CD14-positive monocyte (primary cell): ENCODE measurements around the gene CERKL. TPM values are rescaled to one million over a fixed set of nuclear protein-coding genes. Genes with fewer than 3 reads are reported as not detected.

Source experiments
- DNase-seq, 3 donors: peaks; one replicate each; pipeline ENCODE4 v3.0.0-alpha.2; 2011 to 2022
- H2AFZ ChIP-seq: 2 replicates; pipeline ENCODE4 v1.6.0; 2012; ENCODE audit warnings: mild to moderate bottlenecking, low read depth, low read length, inconsistent platforms; ENCODE audit not compliant: insufficient read depth, poor library complexity, severe bottlenecking
- H3K27ac ChIP-seq, 2 donors: 1 replicate in 1 of 2; 2 replicates in 1 of 2; pipeline ENCODE4 v1.5.1; 2012 to 2013; ENCODE audit warnings: low read length in 2 of 2, control low read depth in 1 of 2, inconsistent platforms in 1 of 2, low read depth in 1 of 2, mild to moderate bottlenecking in 1 of 2
- H3K27me3 ChIP-seq, 2 donors: one replicate each; pipeline versions ENCODE4 v1.6.0 to v1.6.1; 2011 to 2013; ENCODE audit warnings: low read length in 2 of 2; ENCODE audit not compliant: control insufficient read depth in 2 of 2, insufficient read depth in 2 of 2
- H3K36me3 ChIP-seq, 2 donors: replicated peaks in 1 of 2; 1 replicate in 1 of 2; 2 replicates in 1 of 2; pipeline versions ENCODE4 v1.5.1 to v1.6.1; 2012 to 2013; ENCODE audit warnings: low read length in 2 of 2, control low read depth in 1 of 2, inconsistent platforms in 1 of 2, mild to moderate bottlenecking in 1 of 2; ENCODE audit not compliant: insufficient read depth in 2 of 2, control insufficient read depth in 1 of 2
- H3K4me1 ChIP-seq, 2 donors: 1 replicate in 1 of 2; 2 replicates in 1 of 2; pipeline versions ENCODE4 v1.5.1 to v1.6.1; 2012 to 2013; ENCODE audit warnings: low read length in 2 of 2, control low read depth in 1 of 2, inconsistent platforms in 1 of 2, mild to moderate bottlenecking in 1 of 2, moderate library complexity in 1 of 2; ENCODE audit not compliant: insufficient read depth in 2 of 2, control insufficient read depth in 1 of 2
- H3K4me2 ChIP-seq: replicated peaks from 2 replicates; pipeline ENCODE3; 2012; ENCODE audit warnings: low read length, moderate library complexity, mild to moderate bottlenecking; ENCODE audit not compliant: poor library complexity, severe bottlenecking; ENCODE audit errors: extremely low read depth
- H3K4me3 ChIP-seq, 3 experiments: fragments of 200-600 bp in 1 of 3; sonication (generic) in 1 of 3; replicated peaks in 1 of 3; 1 replicate in 2 of 3; 2 replicates in 1 of 3; pipeline ENCODE4 v1.5.1; 2011 to 2013; ENCODE audit warnings: low read length in 3 of 3, mild to moderate bottlenecking in 3 of 3, control low read depth in 2 of 3, low read depth in 2 of 3, inconsistent platforms in 1 of 3, moderate library complexity in 1 of 3
- H3K79me2 ChIP-seq: 2 replicates; pipeline ENCODE4 v1.6.0; 2012; ENCODE audit warnings: mild to moderate bottlenecking, control low read depth, inconsistent platforms, low read length, moderate library complexity; ENCODE audit not compliant: insufficient read depth
- H3K9ac ChIP-seq: 2 replicates; pipeline ENCODE4 v1.6.0; 2017; ENCODE audit warnings: low read length, mild to moderate bottlenecking; ENCODE audit not compliant: insufficient read depth, poor library complexity, severe bottlenecking
- H3K9me3 ChIP-seq, 2 donors: replicated peaks in 1 of 2; 1 replicate in 1 of 2; 2 replicates in 1 of 2; pipeline versions ENCODE4 v1.5.1 to v1.6.1; 2012 to 2013; ENCODE audit warnings: low read length in 2 of 2, control low read depth in 1 of 2; ENCODE audit not compliant: control insufficient read depth in 1 of 2, insufficient read depth in 1 of 2
- H4K20me1 ChIP-seq: 2 replicates; pipeline ENCODE4 v1.6.0; 2012; ENCODE audit warnings: mild to moderate bottlenecking, low read length, control low read depth, moderate library complexity; ENCODE audit not compliant: insufficient read depth
- H3K27ac Mint-ChIP-seq, 7 donors: one replicate each; pipeline ENCODE4 v1.8.0; 2020; ENCODE audit warnings: mild to moderate bottlenecking in 7 of 7, mixed read lengths in 7 of 7, moderate library complexity in 6 of 7, inconsistent platforms in 2 of 7
- H3K27me3 Mint-ChIP-seq, 3 donors: one replicate each; pipeline ENCODE4 v1.8.0; 2021 to 2022; ENCODE audit warnings: low read depth in 3 of 3, mild to moderate bottlenecking in 3 of 3, mixed read lengths in 3 of 3, moderate library complexity in 3 of 3, inconsistent platforms in 1 of 3
- H3K36me3 Mint-ChIP-seq, 2 donors: one replicate each; pipeline ENCODE4 v1.8.0; 2020; ENCODE audit warnings: mixed read lengths in 2 of 2, inconsistent platforms in 1 of 2, mild to moderate bottlenecking in 1 of 2
- H3K4me1 Mint-ChIP-seq: one replicate; pipeline ENCODE4 v1.8.0; 2020; ENCODE audit warnings: mild to moderate bottlenecking, mixed read lengths
- H3K4me3 Mint-ChIP-seq, 2 donors: one replicate each; pipeline ENCODE4 v1.8.0; 2020; ENCODE audit warnings: mild to moderate bottlenecking in 2 of 2, mixed read lengths in 2 of 2, moderate library complexity in 1 of 2
- H3K9me3 Mint-ChIP-seq, 7 donors: one replicate each; pipeline ENCODE4 v1.8.0; 2020 to 2022; ENCODE audit warnings: mixed read lengths in 7 of 7, mild to moderate bottlenecking in 6 of 7, moderate library complexity in 6 of 7, inconsistent platforms in 2 of 7
- CTCF ChIP-seq: fragments of 200-600 bp; IDR thresholded peaks from one replicate; pipeline ENCODE4 v1.8.0; 2022; ENCODE audit warnings: antibody characterized with exemption, mild to moderate bottlenecking
- WGBS: methylation state at CpG from one replicate; pipeline ENCODE4 v1.1.5; 2013; ENCODE audit warnings: missing lambda C conversion rate; ENCODE audit not compliant: insufficient coverage; 5-methylcytosine and 5-hydroxymethylcytosine counted together
- intact Hi-C, 2 donors: fragments of 100-400 bp; cut with micrococcal nuclease; formaldehyde crosslinking; loops; one replicate each; pipeline versions ENCODE4 v1.15.0 to v1.15.1; 2023
- polyA plus RNA-seq, 3 donors: library from polyadenylated mRNA; depleted of rRNA in 1 of 3; unstranded in 2 of 3; stranded (reverse) in 1 of 3; fragments of 300-500 nt in 2 of 3; fragments of >200 nt in 1 of 3; fragmentation: Illumina TruSeq in 2 of 3; gene quantifications; 1 replicate in 2 of 3; 2 replicates in 1 of 3; pipeline ENCODE4 v1.2.3, GENCODE V29; 2012 to 2021

CERKL gene
- polyA plus RNA-seq, 3 donors: 0.12 to 16.3 (median 8.6) TPM

GRCh38 chr2:181527058-181527457 is 129.8 kb downstream of the CERKL start:
- Mint-ChIP-seq H3K27me3 (no peaks in the 10 kb centered on the region), H3K4me1 (no peaks in the 10 kb centered on the region), H3K4me3 (no peak overlapping the region), H3K27ac (peak overlapping the region in 1 of 7 donors; percentile 19), H3K36me3 (peaks cover 76 to 77% of the 10 kb centered on the region in 2 donors), H3K9me3 (no peaks in the 10 kb centered on the region)
- Histone ChIP-seq H3K27ac (no peak overlapping the region), H3K9ac (no peak overlapping the region), H3K27me3 (no peaks in the 10 kb centered on the region), H3K4me2 (no peak overlapping the region), H3K79me2 (no peaks in the 10 kb centered on the region), H3K36me3 (peaks cover 97 to 100% of the 10 kb centered on the region in 2 donors), H3K4me1 (no peaks in the 10 kb centered on the region), H2AFZ (no peak overlapping the region), H3K4me3 (no peak overlapping the region), H4K20me1 (peaks cover 41% of the 10 kb centered on the region), H3K9me3 (no peaks in the 10 kb centered on the region)
- WGBS: 100% methylated on average over 1 of the region's 6 CpGs
- intact Hi-C loops: loop anchor here in 1 of 2 donors (10.0 kb wide), 1 partner anchor 1228 kb away; no protein-coding TSS in a partner anchor
- no peak for DNase-seq
- TF ChIP-seq CTCF: no peak

- intact Hi-C loops: loop anchor here in 1 of 2 donors (10.0 kb wide), 1 partner anchor 1229 kb away; no protein-coding TSS in a partner anchor
- Histone ChIP-seq H3K36me3 (peaks cover 97 to 100% of the 10 kb centered on the region in 2 donors), H3K9ac (no peak overlapping the region), H3K4me2 (no peak overlapping the region), H2AFZ (no peak overlapping the region), H4K20me1 (peaks cover 41% of the 10 kb centered on the region), H3K27ac (no peak overlapping the region), H3K4me3 (no peak overlapping the region), H3K79me2 (no peaks in the 10 kb centered on the region), H3K9me3 (no peaks in the 10 kb centered on the region), H3K27me3 (no peaks in the 10 kb centered on the region), H3K4me1 (no peaks in the 10 kb centered on the region)
- H3K4me1 Mint-ChIP-seq: no peaks in the 10 kb centered on the region
- no peak overlapping the region for H3K27ac Mint-ChIP-seq
- TF ChIP-seq CTCF: no peak
- WGBS: no CpG with 5 or more reads among the region's 4 CpGs
- H3K27me3 Mint-ChIP-seq: no peaks in the 10 kb centered on the region
- no peak overlapping the region for H3K4me3 Mint-ChIP-seq
- no peaks in the 10 kb centered on the region for H3K9me3 Mint-ChIP-seq
- DNase-seq: no peak
- H3K36me3 Mint-ChIP-seq: peaks cover 76 to 78% of the 10 kb centered on the region in 2 donors
Observed at GRCh38 chr2:181526014-181526413, 130.9 kb downstream of the CERKL start.
